CD4-positive, alpha-beta T cell treated with Interferon gamma for 1 hour (primary cell): ENCODE measurements around the gene SPDEF.

Source experiments
- DNase-seq: peaks from one replicate; pipeline ENCODE4 v3.0.0-alpha.2; 2020

SPDEF gene

DNA sequence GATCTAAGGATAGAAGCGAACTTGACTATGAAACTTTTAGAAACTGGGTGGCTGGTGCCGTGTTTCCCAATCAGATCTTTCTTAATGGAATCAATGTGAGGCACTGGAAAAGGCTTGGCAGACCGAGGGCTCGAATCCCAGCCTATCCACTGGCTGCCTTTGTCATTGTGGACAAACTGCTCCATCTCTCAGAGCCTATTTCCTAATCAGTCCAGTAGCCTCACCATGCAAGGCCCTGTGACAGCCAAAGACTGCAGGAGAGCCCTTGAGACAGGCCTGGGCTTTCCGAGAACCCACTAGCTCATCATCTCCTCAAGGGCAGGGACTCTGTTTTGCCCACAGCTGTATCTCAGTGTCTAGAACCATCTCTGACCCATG, 43.4 kb downstream of the SPDEF start:
- DNase-seq = no peak

DNA sequence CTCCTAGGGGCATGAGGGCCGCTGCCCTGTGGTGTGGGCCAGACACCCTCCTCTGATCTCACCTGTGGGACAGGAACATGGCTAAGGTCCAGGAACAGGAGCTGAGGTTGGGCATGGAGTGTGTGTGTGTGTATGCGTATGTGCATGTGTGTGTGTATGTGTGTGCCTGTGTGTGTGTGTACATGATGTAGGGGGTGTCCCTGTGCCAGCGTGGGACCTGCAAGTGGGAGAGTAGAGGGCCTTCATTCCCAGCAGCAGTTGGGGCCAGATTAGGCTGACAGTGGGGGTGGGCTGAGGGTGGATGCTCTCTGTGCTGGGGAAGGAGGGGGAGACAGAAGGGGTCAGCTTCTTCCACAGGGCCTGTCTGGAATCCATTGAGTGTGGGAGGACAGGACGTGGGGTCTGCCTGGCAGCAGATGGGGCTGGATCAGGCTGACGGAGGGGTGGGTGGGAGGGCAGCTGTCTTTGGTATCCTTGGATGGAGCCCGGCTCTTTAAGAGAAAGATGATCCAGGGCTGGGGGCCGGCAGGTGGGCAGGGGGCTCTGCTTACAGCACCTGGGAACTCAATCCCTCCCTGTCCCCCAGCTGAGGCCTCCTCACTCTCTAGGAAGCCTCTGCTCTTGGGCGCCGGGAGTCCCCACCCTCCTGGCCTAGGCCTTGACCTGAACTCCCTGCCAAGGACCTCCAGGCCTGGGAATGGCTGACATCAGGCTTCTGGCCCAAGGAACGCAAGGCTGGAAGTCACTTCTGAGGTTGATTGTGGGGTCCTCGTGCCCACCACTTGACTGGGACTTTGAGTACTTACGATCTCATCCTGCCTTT, 44.0 kb downstream of the SPDEF start:
- no peak for DNase-seq

DNA sequence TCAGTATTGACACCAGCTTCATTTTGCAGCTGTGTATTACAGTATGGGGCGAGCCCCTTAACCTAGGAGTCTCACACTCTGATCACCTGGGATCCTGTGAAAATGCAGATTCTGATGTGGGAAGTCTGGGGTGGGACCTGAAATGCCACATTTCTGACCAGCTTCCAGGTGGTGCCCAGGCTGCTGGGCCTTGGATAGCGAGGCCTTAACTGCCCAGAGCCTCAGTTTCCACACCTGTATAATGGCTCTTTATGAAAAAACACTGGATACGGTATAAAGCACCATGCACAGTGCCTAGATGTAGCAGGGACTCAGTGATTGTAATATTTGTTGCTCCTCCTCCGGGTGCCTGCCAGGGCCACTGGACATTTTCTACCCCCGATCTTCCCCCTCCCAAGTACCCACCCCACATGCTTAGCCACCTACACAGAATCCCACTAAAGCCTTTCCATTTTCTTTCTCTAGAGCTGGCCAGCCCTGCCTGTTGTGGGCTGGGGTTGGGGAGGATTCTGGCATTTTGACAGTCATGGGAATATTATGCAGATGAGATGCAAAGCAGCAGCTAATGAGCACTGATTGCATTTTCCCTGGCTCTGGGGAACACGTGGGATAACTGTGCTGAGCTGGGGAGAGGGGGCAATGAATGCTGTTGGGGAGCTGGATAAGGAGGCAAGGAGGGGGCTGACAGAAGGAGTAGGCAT, 44.8 kb downstream of the SPDEF start:
- DNase-seq = no peak

DNA sequence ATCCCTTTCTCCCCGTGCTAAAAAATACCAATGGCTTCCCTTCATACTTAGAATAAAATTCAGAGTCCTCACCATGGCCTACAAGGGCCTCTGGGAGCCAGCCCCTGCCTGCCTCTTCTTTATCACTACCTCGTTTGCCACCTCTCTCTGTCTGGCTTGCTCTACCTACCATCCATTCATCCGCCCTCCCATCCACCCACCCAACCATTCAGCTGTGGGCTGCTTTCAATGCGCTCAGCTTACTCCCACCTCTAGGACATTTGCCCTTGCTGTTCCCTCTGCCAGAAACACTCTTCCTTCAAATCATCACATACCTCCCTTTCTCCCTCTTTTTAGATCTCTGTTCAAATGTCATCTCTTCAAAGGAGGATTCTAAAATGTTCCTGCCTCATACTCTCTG, 45.8 kb downstream of the SPDEF start:
- DNase-seq = no peak

DNA sequence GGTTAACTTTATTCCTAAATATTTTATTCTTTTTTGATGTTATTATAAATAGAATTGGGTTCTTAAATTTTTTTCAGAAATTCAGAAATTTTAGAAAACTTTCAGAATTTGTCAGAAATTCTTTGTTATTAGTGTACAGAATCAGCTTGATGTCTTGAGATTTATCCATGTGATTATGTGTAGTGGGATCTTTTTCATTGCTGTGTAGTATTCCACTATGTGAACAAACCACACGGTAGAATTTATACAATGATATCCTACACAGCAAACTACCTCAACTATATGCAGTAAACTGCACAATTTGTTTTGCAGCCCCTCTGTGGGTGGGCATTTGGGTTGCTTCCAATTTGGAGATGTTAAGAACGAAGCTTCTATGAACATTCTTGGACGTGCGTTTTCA, 46.3 kb downstream of the SPDEF start:
- DNase-seq = no peak

DNA sequence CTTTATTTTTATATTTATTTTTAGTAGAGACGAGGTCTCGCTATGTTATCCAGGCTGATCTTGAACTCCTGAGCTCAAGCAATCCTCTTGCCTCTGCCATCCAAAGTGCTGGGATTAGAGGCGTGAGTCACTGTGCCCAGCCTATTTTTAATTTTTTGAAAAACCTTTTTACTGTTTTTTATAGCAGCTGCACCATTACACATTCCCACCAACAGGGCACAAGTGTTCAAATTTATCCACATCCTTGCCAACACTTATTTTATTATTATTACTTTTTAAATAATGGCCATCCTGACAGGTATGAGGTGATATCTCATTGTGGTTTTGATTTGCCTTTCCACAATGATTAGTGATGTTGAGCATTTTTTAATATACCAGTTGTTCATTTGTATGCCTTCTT, 47.7 kb downstream of the SPDEF start:
- DNase-seq = no peak

DNA sequence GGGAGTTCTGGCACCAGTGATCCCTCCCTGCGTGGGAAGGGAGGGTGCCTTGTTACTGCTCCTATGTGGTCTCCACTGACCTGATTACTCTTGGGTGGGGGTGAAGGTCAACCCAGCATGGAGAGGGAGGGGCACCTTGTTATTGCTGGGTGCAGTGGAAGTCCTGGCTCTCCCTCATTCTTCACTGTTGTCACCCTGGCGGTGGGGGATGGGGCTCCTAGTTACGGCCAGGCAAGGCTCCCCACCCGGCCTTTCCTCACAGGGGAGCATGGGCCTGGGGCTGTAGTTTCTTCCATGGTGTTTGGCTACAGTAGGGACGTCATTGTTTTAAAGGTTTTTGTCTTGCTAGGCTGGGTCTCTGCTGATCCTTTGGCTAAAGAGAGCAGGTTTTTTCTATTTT, 49.4 kb downstream of the SPDEF start:
- DNase-seq = no peak

DNA sequence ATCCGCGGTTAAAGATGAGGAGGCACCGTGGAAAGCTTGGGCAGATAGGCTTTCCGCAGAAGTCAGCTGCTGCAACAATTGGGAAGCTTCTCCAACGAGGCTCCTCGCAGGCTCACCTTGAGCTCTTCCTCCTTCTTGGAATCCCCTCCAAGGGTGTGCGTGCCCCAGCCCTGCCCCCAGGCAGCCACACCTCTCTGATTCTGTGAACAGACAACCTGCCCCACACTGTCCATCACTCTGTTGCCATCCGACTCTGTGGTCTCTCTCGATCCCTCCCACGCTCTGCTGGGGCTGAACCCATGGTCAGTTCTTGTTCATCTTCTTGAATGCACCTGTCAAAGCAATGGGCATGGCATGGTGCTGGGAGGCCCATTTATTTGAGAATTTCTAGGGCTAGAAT, 58.7 kb downstream of the SPDEF start:
- DNase-seq = no peak

DNA sequence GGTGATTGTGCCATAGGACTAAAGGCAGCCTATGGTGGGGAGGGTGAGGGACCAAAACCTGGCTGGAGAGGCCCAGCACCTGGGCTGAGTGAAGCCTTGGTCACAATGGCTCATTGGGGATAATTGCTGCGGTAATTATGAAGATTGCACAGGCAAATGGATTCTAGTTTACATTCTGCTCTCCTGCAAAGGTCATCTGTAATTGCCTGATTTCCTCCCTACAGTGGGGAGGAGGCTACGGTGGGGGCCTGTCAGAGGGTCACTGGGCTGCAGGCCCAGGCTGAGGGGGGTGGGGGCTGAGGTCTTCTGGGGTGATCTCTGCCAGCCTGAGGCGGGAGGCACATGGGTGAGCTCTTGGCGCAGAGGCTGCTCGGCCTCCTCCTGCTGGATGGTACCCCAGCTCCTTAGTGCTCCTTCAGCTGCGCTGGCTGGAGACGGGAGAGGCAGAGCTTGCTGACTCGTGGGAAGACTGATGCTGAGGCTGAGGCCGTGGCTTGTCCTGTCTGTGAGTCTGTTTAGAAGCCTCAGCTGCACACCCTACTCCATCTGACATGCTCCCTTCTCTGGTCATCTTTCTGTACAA, 59.9 kb downstream of the SPDEF start:
- DNase-seq = no peak

DNA sequence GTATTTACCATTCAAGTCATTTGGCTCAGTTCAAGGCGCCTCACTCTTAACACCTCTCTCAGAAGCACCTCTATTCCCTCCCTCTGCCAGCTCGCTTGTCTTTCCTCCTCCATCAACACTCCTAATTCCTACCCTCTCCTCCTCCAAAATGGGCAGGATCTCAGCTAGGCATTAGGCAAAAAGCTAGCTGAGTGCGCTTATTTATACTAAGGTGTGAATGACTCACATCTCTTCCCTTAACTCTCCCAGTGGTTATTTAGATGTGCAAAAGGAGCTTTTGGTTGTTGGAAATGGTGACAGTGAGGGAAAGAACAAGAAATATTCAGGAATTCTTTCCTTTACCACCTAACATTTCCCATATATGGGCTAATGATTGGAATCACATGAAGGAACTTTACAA, 61.2 kb downstream of the SPDEF start:
- no peak for DNase-seq

DNA sequence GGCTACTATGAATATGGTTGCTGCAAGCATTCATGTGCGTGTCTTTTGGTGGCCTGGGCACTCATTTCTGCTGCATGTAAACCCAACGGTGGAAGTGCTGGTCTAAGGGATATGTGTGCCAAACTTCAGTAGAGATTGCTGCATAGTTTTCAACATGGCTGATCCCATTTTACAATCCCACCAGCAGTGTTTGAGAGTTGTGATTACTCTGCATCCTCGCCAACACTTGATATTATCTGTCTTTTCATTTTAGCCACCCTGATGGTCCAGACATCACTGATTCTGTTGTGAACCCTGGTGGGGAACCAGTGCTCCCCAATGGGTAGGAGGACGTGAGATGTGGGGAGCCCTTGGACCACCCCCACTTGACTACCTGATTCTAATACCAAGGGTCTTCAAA, 62.8 kb downstream of the SPDEF start:
- no peak for DNase-seq

DNA sequence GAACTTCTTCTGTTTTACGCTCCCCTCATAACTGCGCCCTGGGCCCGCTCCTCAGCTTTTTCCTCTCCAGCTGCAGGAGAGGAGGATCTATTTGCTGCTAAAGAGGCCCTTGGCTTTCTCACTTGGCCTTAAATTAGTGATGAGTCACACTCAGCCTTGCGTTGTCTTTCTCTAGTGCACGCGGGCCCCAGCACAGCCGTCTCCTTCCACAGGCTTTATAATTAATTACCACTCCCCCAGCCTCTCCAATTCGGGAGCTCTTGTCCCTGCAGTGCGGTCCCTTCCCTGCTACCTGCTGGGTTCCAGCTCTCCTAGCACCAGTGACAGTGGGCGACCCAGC, 65.1 kb downstream of the SPDEF start:
- DNase-seq = no peak

DNA sequence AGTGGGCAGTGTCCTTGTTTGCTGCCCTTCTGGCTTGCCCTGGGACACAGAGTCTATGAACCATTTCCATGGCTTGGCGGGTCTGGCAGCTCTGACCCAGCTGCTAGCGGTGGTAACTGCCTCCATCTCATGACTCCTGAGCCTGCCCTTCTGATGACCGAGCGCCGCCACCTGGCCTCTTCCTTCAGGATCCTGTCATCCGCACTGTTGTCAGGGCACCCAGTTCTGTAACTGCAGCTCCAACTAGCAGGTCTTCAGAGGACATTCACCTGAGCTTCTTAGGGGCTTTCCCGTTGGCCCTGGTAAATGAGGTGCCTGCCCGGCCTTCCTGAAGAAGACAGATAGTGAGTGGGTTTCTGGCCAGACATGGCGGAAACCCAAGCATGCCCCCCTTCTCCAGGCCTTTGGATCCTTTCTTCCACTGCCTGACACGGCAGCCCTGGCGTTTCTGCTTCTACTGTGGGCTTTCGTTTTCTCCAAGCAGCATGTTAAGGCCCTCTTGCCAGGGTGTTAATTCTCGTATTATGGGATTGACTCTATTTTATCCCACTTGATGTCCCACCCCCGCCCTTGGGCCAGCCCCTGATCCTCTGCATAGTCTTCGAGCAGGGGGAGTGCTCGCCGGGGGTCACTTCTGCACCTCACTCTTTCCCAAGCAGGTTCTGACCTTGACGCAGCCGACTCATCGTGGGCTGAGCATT, 65.6 kb downstream of the SPDEF start:
- DNase-seq = no peak

DNA sequence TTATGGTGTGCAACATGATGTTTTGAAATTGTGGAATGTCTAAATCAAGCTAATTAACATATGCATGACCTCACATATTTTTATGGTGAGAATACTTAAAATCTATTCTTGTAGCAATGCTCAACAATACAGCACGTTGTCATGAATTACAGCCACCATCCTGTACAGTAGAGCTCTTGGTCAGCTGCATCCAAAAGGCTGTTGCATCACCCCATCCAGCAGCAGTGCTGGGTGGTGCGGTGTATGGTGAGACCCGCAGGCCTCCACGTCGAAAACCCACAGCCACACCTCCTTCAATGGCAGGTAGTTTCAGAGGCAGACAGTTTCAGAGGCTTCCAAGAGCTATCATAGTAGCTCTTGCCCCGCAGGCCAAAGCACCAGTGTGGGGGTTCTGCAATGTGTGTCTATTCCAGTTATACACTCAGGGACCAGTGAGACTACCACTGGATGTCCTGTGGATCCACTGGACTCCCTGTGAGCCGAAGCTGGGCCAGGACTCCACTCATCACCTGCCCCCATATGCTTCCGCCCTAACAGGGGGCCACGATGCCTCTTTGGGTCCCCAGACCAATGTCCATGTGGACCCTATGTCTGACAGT, 66.8 kb downstream of the SPDEF start:
- DNase-seq = no peak
